Peyer's patch (tissue), 4 donors: ENCODE data around the gene SKA1. TPM values are rescaled to one million over a fixed set of nuclear protein-coding genes. Genes with fewer than 3 reads are reported as not detected.

Experiments
- DNase-seq, 3 donors: peaks; one replicate each; pipeline ENCODE4 v3.0.0-alpha.2; 2017 to 2019
- H3K27ac ChIP-seq, 4 donors: fragments of 200-600 bp; sonication (generic); one replicate each; pipeline ENCODE4 v1.5.1; 2016 to 2019
- H3K27me3 ChIP-seq, 2 donors: fragments of 200-600 bp; sonication (generic); one replicate each; pipeline ENCODE4 v1.5.1; 2019
- H3K36me3 ChIP-seq, 3 donors: fragments of 200-600 bp; sonication (generic); one replicate each; pipeline ENCODE4 v1.5.1; 2016 to 2019
- H3K4me1 ChIP-seq, 4 donors: fragments of 200-600 bp; sonication (generic); one replicate each; pipeline ENCODE4 v1.5.1; 2016 to 2019
- H3K4me3 ChIP-seq, 4 donors: fragments of 200-600 bp; sonication (generic); 1 replicate in 3 of 4; 2 replicates in 1 of 4; pipeline ENCODE4 v1.5.1; 2016 to 2019; ENCODE audit warnings: mild to moderate bottlenecking in 1 of 4
- H3K9me3 ChIP-seq, 4 donors: fragments of 200-600 bp; sonication (generic); one replicate each; pipeline ENCODE4 v1.5.1; 2016 to 2019; ENCODE audit warnings: mild to moderate bottlenecking in 1 of 4
- CTCF ChIP-seq, 6 experiments: fragments of 450-650 bp in 4 of 6; fragments of 200-600 bp in 2 of 6; sonication (generic) in 1 of 6; IDR thresholded peaks; one replicate each; pipeline ENCODE4 v1.5.1; 2017 to 2019; ENCODE audit warnings: antibody characterized with exemption in 6 of 6, mild to moderate bottlenecking in 3 of 6, moderate library complexity in 1 of 6
- POLR2A ChIP-seq, 2 donors: fragments of 450-650 bp; IDR thresholded peaks; one replicate each; pipeline ENCODE4 v1.5.1; 2017; ENCODE audit warnings: antibody characterized with exemption in 2 of 2, mild to moderate bottlenecking in 2 of 2, moderate library complexity in 2 of 2
- total RNA-seq, 4 donors: library from RNA; depleted of rRNA; stranded (reverse); fragments of >200 nt; gene quantifications; one replicate each; pipeline ENCODE4 v1.1.0, GENCODE V29; 2016

The SKA1 gene
- total RNA-seq, 4 donors from 2014 or later, result 0.54 to 5.8 (median 2.2) TPM

GRCh38 chr18:50372743-50373142 is 2.1 kb upstream of the SKA1 start:
- Histone ChIP-seq H3K4me1 (peaks cover 0 to 6% (median 4%) of the 10 kb centered on the region in 4 donors), H3K27ac (no peak overlapping the region), H3K27me3 (no peaks in the 10 kb centered on the region), H3K9me3 (peaks cover 0 to 3% (median 0%) of the 10 kb centered on the region in 4 donors), H3K4me3 (no peak overlapping the region), H3K36me3 (no peaks in the 10 kb centered on the region)
- no peak for DNase-seq
- TF ChIP-seq POLR2A (IDR thresholded peaks at IDR 0.05) (no peak), CTCF (IDR thresholded peaks at IDR 0.05) (no peak)

GRCh38 chr18:50373561-50374219 is 1.2 kb upstream of the SKA1 start:
- Histone ChIP-seq H3K4me1 (peaks cover 0 to 6% (median 4%) of the 10 kb centered on the region in 4 donors), H3K9me3 (peaks cover 0 to 3% (median 0%) of the 10 kb centered on the region in 4 donors), H3K27me3 (no peaks in the 10 kb centered on the region), H3K27ac (peak overlapping the region in 3 of 4 donors; percentile 78 to 95 (median 91)), H3K36me3 (no peaks in the 10 kb centered on the region), H3K4me3 (peak overlapping the region in 2 of 4 donors; percentile 62 to 70)
- peak in 1 of 3 donors; percentile 48 for DNase-seq
- TF ChIP-seq POLR2A (IDR thresholded peaks at IDR 0.05) (no peak), CTCF (IDR thresholded peaks at IDR 0.05) (no peak)

- H3K36me3 ChIP-seq, result no peaks in the 10 kb centered on the region
- TF ChIP-seq POLR2A (IDR thresholded peaks at IDR 0.05) (no peak), CTCF (IDR thresholded peaks at IDR 0.05) (no peak)
- peak overlapping the region; percentile 24 to 70 (median 58) for H3K4me3 ChIP-seq
- H3K27me3 ChIP-seq, result no peaks in the 10 kb centered on the region
- peaks cover 0 to under 1% (median 0%) of the 10 kb centered on the region in 4 donors for H3K9me3 ChIP-seq
- no peak for DNase-seq
- peak overlapping the region; percentile 54 to 95 (median 84) for H3K27ac ChIP-seq
- H3K4me1 ChIP-seq, result peaks cover 0 to 6% (median 4%) of the 10 kb centered on the region in 4 donors
Measured at GRCh38 chr18:50374220-50374752, 560 bp upstream of the SKA1 start.

- no peak for TF ChIP-seq CTCF (IDR thresholded peaks at IDR 0.05)
- TF ChIP-seq POLR2A (IDR thresholded peaks at IDR 0.05), result no peak
- H3K4me1 ChIP-seq, result peaks cover 0 to 6% (median 4%) of the 10 kb centered on the region in 4 donors
- no peaks in the 10 kb centered on the region for H3K27me3 ChIP-seq
- H3K36me3 ChIP-seq, result no peaks in the 10 kb centered on the region
- no peak for DNase-seq
- no peak overlapping the region for H3K4me3 ChIP-seq
- no peaks in the 10 kb centered on the region for H3K9me3 ChIP-seq
- H3K27ac ChIP-seq, result no peak overlapping the region
Measured at GRCh38 chr18:50377061-50377798, 2.4 kb downstream of the SKA1 start.

- H3K27ac ChIP-seq, result no peak overlapping the region
- no peaks in the 10 kb centered on the region for H3K36me3 ChIP-seq
- no peak for DNase-seq
- no peaks in the 10 kb centered on the region for H3K9me3 ChIP-seq
- TF ChIP-seq CTCF (IDR thresholded peaks at IDR 0.05) (no peak), POLR2A (IDR thresholded peaks at IDR 0.05) (no peak)
- H3K4me1 ChIP-seq, result no peaks in the 10 kb centered on the region
- H3K27me3 ChIP-seq, result no peaks in the 10 kb centered on the region
- no peak overlapping the region for H3K4me3 ChIP-seq
Measured at GRCh38 chr18:50388988-50389387, 14.1 kb downstream of the SKA1 start.
